HL-60 (cell line): ENCODE measurements around the gene RBP2.

ENCODE experiments used
- CTCF ChIP-seq: IDR thresholded peaks from one replicate; pipeline ENCODE4 v1.5.1; 2011; ENCODE audit warnings: low read length, control low read depth, inconsistent platforms; ENCODE audit not compliant: insufficient read depth
- GABPA ChIP-seq: IDR thresholded peaks from 2 replicates; pipeline ENCODE4 v1.6.1; 2012; ENCODE audit warnings: low read depth
- POLR2AphosphoS5 ChIP-seq: IDR thresholded peaks from 2 replicates; pipeline ENCODE4 v1.6.1; 2012; ENCODE audit warnings: low read depth

GRCh38 chr3:139522421-139522820 lies 46.1 kb upstream of the RBP2 start:
- TF ChIP-seq CTCF (no peak), POLR2AphosphoS5 (no peak), GABPA (no peak)
